Tibial nerve (tissue), 3 donors: Measurements from ENCODE around the gene CDH12.

Experiments used
- CTCF ChIP-seq, 5 experiments: fragments of 200-600 bp in 3 of 5; fragments of 450-650 bp in 2 of 5; sonication (generic) in 3 of 5; IDR thresholded peaks; one replicate each; pipeline ENCODE4 v1.5.1; 2016 to 2019; ENCODE audit warnings: antibody characterized with exemption in 5 of 5, mild to moderate bottlenecking in 3 of 5, moderate library complexity in 2 of 5
- POLR2A ChIP-seq, 2 donors: fragments of 450-650 bp; IDR thresholded peaks; one replicate each; pipeline ENCODE4 v1.6.1; 2017; ENCODE audit warnings: antibody characterized with exemption in 2 of 2, mild to moderate bottlenecking in 2 of 2, moderate library complexity in 2 of 2

- TF ChIP-seq CTCF (IDR thresholded peaks at IDR 0.05) (no peak), POLR2A (IDR thresholded peaks at IDR 0.05) (no peak)
Measured at GRCh38 chr5:22351178-22351577, 502.0 kb downstream of the CDH12 start.
